IMR-90 (cell line): Measurements from ENCODE around the gene TCFL5. TPM values are rescaled to one million over a fixed set of nuclear protein-coding genes. Genes with fewer than 3 reads are reported as not detected.

Experiments
- ATAC-seq: fragments of 200-7000 bp; cut with Tn5 transposase; 2 replicates; pipeline ENCODE4 v1.9.1; 2020; ENCODE audit warnings: low read depth, mild to moderate bottlenecking, moderate library complexity
- BruUV-seq: library from RNA; stranded (reverse); fragments of 400-500 nt; replicated peaks from 2 replicates; lab custom pipeline; 2021; lab: Mats Ljungman, UMichigan
- CTCF ChIA-PET: fragments of 300-600 bp; formaldehyde crosslinking; extraction: SDS; loops from one replicate; lab custom pipeline; 2021; ENCODE audit warnings: antibody characterized with exemption; lab: Yijun Ruan, JAX
- POLR2A ChIA-PET: fragments of 300-600 bp; sonication (Branson Sonifier 250); formaldehyde crosslinking; loops from one replicate; lab custom pipeline; 2022; ENCODE audit warnings: antibody characterized with exemption; ENCODE audit not compliant: unreplicated experiment; lab: Charles Lee
- DNase-seq: peaks from one replicate; pipeline ENCODE4 v3.0.0; 2013
- H2AFZ ChIP-seq: replicated peaks from 2 replicates; pipeline ENCODE3; 2013; ENCODE audit warnings: low read length, mild to moderate bottlenecking; ENCODE audit not compliant: poor library complexity
- H2AK5ac ChIP-seq: 2 replicates; pipeline ENCODE4 v1.6.1; 2013; ENCODE audit warnings: low read depth, low read length, inconsistent platforms
- H2AK9ac ChIP-seq: replicated peaks from 2 replicates; pipeline ENCODE3; 2013; ENCODE audit warnings: mild to moderate bottlenecking, low read depth, low read length, moderate library complexity; ENCODE audit not compliant: poor library complexity
- H2BK120ac ChIP-seq: 2 replicates; pipeline ENCODE4 v1.6.1; 2013; ENCODE audit warnings: low read depth, low read length, inconsistent platforms
- H2BK15ac ChIP-seq: 3 replicates; pipeline ENCODE4 v1.6.1; 2013; ENCODE audit warnings: low read depth, low read length, inconsistent platforms
- H2BK20ac ChIP-seq: 2 replicates; pipeline ENCODE4 v1.6.1; 2013; ENCODE audit warnings: low read depth, mild to moderate bottlenecking, inconsistent platforms, low read length, moderate library complexity
- H2BK5ac ChIP-seq: 2 replicates; pipeline ENCODE4 v1.6.1; 2013; ENCODE audit warnings: mild to moderate bottlenecking, low read depth, low read length, inconsistent platforms; ENCODE audit not compliant: poor library complexity, severe bottlenecking
- H3K14ac ChIP-seq: replicated peaks from 2 replicates; pipeline ENCODE4 v1.6.1; 2013; ENCODE audit warnings: low read depth, low read length, inconsistent platforms
- H3K18ac ChIP-seq: 2 replicates; pipeline ENCODE4 v1.6.1; 2013; ENCODE audit warnings: low read depth, low read length, control low read depth
- H3K23ac ChIP-seq: 2 replicates; pipeline ENCODE4 v1.6.1; 2013; ENCODE audit warnings: low read depth, low read length, inconsistent platforms
- H3K27ac ChIP-seq: 2 replicates; pipeline ENCODE4 v1.5.1; 2013; ENCODE audit warnings: mild to moderate bottlenecking, control low read depth, low read length; ENCODE audit not compliant: insufficient read depth
- H3K27me3 ChIP-seq: 2 replicates; pipeline ENCODE4 v1.6.1; 2013; ENCODE audit warnings: low read length; ENCODE audit not compliant: control insufficient read depth, insufficient read depth
- H3K36me3 ChIP-seq: 2 replicates; pipeline ENCODE4 v1.6.1; 2013; ENCODE audit warnings: low read length, mixed read lengths; ENCODE audit not compliant: control insufficient read depth, insufficient read depth
- H3K4ac ChIP-seq: 2 replicates; pipeline ENCODE4 v1.6.1; 2013; ENCODE audit warnings: low read depth, low read length, inconsistent platforms
- H3K4me1 ChIP-seq: 2 replicates; pipeline ENCODE4 v1.6.1; 2013; ENCODE audit warnings: low read length, mixed read lengths; ENCODE audit not compliant: control insufficient read depth, insufficient read depth
- H3K4me2 ChIP-seq: 2 replicates; pipeline ENCODE4 v1.6.1; 2013; ENCODE audit warnings: low read depth, mild to moderate bottlenecking, control low read depth, low read length, moderate library complexity
- H3K4me3 ChIP-seq: 2 replicates; pipeline ENCODE4 v1.5.1; 2013; ENCODE audit warnings: low read depth, mild to moderate bottlenecking, control low read depth, low read length, moderate library complexity; ENCODE audit not compliant: insufficient read depth
- H3K56ac ChIP-seq: 2 replicates; pipeline ENCODE4 v1.6.1; 2013; ENCODE audit warnings: low read length, inconsistent platforms; ENCODE audit not compliant: insufficient read depth; ENCODE audit errors: extremely low read depth
- H3K79me1 ChIP-seq, 2 experiments: 2 replicates each; pipeline ENCODE4 v1.6.1; 2013; ENCODE audit warnings: low read length in 2 of 2, inconsistent platforms in 1 of 2, low read depth in 1 of 2
- H3K9ac ChIP-seq: 2 replicates; pipeline ENCODE4 v1.6.1; 2013; ENCODE audit warnings: low read depth, low read length, control low read depth
- H3K9me1 ChIP-seq: 2 replicates; pipeline ENCODE4 v1.6.1; 2013; ENCODE audit warnings: low read length, inconsistent platforms; ENCODE audit not compliant: insufficient read depth
- H3K9me3 ChIP-seq: 2 replicates; pipeline ENCODE4 v1.6.1; 2013; ENCODE audit warnings: low read length; ENCODE audit not compliant: control insufficient read depth, insufficient read depth
- H4K20me1 ChIP-seq: 2 replicates; pipeline ENCODE4 v1.6.1; 2013; ENCODE audit warnings: low read length, inconsistent platforms; ENCODE audit not compliant: insufficient read depth
- H4K5ac ChIP-seq: 2 replicates; pipeline ENCODE4 v1.6.1; 2013; ENCODE audit warnings: mild to moderate bottlenecking, low read depth, low read length, control low read depth
- H4K8ac ChIP-seq, 2 experiments: 2 replicates each; pipeline ENCODE4 v1.6.1; 2013; ENCODE audit warnings: low read depth in 2 of 2, low read length in 2 of 2, control low read depth in 1 of 2, inconsistent platforms in 1 of 2
- H4K91ac ChIP-seq: 2 replicates; pipeline ENCODE4 v1.6.1; 2013; ENCODE audit warnings: low read depth, low read length, inconsistent platforms; ENCODE audit not compliant: insufficient read depth
- BHLHE40 ChIP-seq: fragments of 150-350 bp; IDR thresholded peaks from 2 replicates; pipeline ENCODE4 v1.6.1; 2016; ENCODE audit warnings: mild to moderate bottlenecking, low read depth, low read length
- CEBPB ChIP-seq: IDR thresholded peaks from 2 replicates; pipeline ENCODE4 v1.6.1; 2012; ENCODE audit warnings: low read depth, low read length, improper control_type of control experiment
- CTCF ChIP-seq: conservative IDR thresholded peaks from 2 replicates; pipeline ENCODE4 v1.5.1; 2012; ENCODE audit warnings: mild to moderate bottlenecking, low read depth, low read length, improper control_type of control experiment
- ELK1 ChIP-seq: fragments of 150-350 bp; IDR thresholded peaks from 2 replicates; pipeline ENCODE4 v1.6.1; 2016; ENCODE audit warnings: low read depth, mild to moderate bottlenecking, low read length, moderate library complexity, borderline replicate concordance
- FOS ChIP-seq: fragments of 150-350 bp; IDR thresholded peaks from 2 replicates; pipeline ENCODE4 v1.6.1; 2016; ENCODE audit warnings: low read depth, low read length
- MAFK ChIP-seq: IDR thresholded peaks from 2 replicates; pipeline ENCODE4 v1.6.1; 2012; ENCODE audit warnings: low read depth, low read length, improper control_type of control experiment
- MAZ ChIP-seq: IDR thresholded peaks from 2 replicates; pipeline ENCODE4 v1.6.1; 2012; ENCODE audit warnings: low read depth, mild to moderate bottlenecking, low read length, improper control_type of control experiment, moderate library complexity, borderline replicate concordance
- MXI1 ChIP-seq: IDR thresholded peaks from 2 replicates; pipeline ENCODE4 v1.6.1; 2012; ENCODE audit warnings: low read depth, mild to moderate bottlenecking, low read length, moderate library complexity, borderline replicate concordance
- POLR2A ChIP-seq: IDR thresholded peaks from 2 replicates; pipeline ENCODE4 v1.6.1; 2012; ENCODE audit warnings: mild to moderate bottlenecking, low read depth, low read length
- RAD21 ChIP-seq: IDR thresholded peaks from 2 replicates; pipeline ENCODE4 v1.6.1; 2012; ENCODE audit warnings: low read length, improper control_type of control experiment
- RCOR1 ChIP-seq: IDR thresholded peaks from 2 replicates; pipeline ENCODE4 v1.6.1; 2012; ENCODE audit warnings: mild to moderate bottlenecking, low read length, improper control_type of control experiment; ENCODE audit not compliant: insufficient replicate concordance
- SMC3 ChIP-seq: fragments of 150-350 bp; IDR thresholded peaks from 2 replicates; pipeline ENCODE4 v1.6.1; 2016; ENCODE audit warnings: low read depth, mild to moderate bottlenecking, antibody characterized with exemption, low read length, moderate library complexity
- WGBS, 2 experiments: methylation state at CpG; one replicate each; pipeline versions ENCODE4 v1.1.5 to v1.1.7; 2013; ENCODE audit warnings: missing lambda C conversion rate in 2 of 2; ENCODE audit not compliant: insufficient read length in 1 of 2; ENCODE audit errors: extremely low coverage in 2 of 2; 5-methylcytosine and 5-hydroxymethylcytosine counted together
- dilution Hi-C: fragments of 300-500 bp; cut with HindIII; formaldehyde crosslinking; loops from one replicate; pipeline ENCODE4 v1.14.3; 2018; ENCODE audit warnings: low sequenced_read_pairs; ENCODE audit not compliant: unreplicated experiment
- in situ Hi-C: fragments of 300-500 bp; cut with MboI; formaldehyde crosslinking; loops from 3 replicates; pipeline ENCODE4 v1.14.3; 2019; ENCODE audit warnings: low sequenced_read_pairs, inconsistent platforms, mixed read lengths
- intact Hi-C: fragments of 100-400 bp; cut with micrococcal nuclease; formaldehyde crosslinking; loops from 2 replicates; pipeline ENCODE4 v1.10.0; 2022
- polyA plus RNA-seq, 3 experiments: library from polyadenylated mRNA; depleted of rRNA; stranded (reverse); fragments of >200 nt; gene quantifications; 2 replicates each; pipeline ENCODE4 v1.2.3, GENCODE V29; 2012; ENCODE audit warnings: low replicate concordance in 1 of 3
- total RNA-seq: library from RNA; depleted of rRNA; stranded (reverse); fragments of >200 nt; gene quantifications from 2 replicates; pipeline ENCODE4 v1.2.3, GENCODE V29; 2012

TCFL5 gene
- total and polyA plus RNA-seq, 2 of the 4 experiments (the other 2 are of a cell fraction), result 6.0 to 8.2 TPM

- dilution Hi-C loops, result no loop called here
- Histone ChIP-seq H4K91ac (no peak overlapping the region), H3K56ac (no peak overlapping the region), H4K5ac (no peak overlapping the region), H3K27ac (no peak overlapping the region), H2AFZ (no peak overlapping the region), H3K79me1 (peaks cover 11 to 54% of the 10 kb centered on the region in 2 experiments), H2BK5ac (no peak overlapping the region), H2BK120ac (no peak overlapping the region), H3K23ac (no peak overlapping the region), H2AK9ac (no peak overlapping the region), H3K9me1 (peaks cover 11% of the 10 kb centered on the region), H3K18ac (no peak overlapping the region), H3K27me3 (no peaks in the 10 kb centered on the region), H3K36me3 (peaks cover 72% of the 10 kb centered on the region), H2BK20ac (no peak overlapping the region), H3K4me2 (no peak overlapping the region), H2AK5ac (no peak overlapping the region), H3K9ac (no peak overlapping the region), H3K4ac (no peak overlapping the region), H3K4me3 (no peak overlapping the region), H4K20me1 (peaks cover 20% of the 10 kb centered on the region), H3K9me3 (no peaks in the 10 kb centered on the region), H3K4me1 (peaks cover 11% of the 10 kb centered on the region), H3K14ac (no peak overlapping the region), H4K8ac (no peak overlapping the region), H2BK15ac (no peak overlapping the region)
- 100% methylated on average over 3 of the region's 9 CpGs; no CpG with 5 or more reads in 1 of the 2 experiments for WGBS, 2 experiments
- no TSS peak for BruUV-seq
- in situ Hi-C loops, result no loop called here
- POLR2A ChIA-PET, result no interaction called here
- TF ChIP-seq MAFK (no peak), RCOR1 (no peak), ELK1 (no peak), BHLHE40 (no peak), POLR2A (no peak), MAZ (no peak), SMC3 (no peak), FOS (no peak), CEBPB (no peak), RAD21 (no peak), MXI1 (no peak), CTCF (no peak)
- DNase-seq, result no peak
- CTCF ChIA-PET, result interaction anchor here (0.9 to 1.7 kb wide), 2 partner anchors 10 to 14 kb away, joined by 3 to 6 read pairs; no protein-coding TSS in a partner anchor
- intact Hi-C loops, result no loop called here
- ATAC-seq, result no peak
Measured at GRCh38 chr20:62889871-62890270, 28.2 kb upstream of the TCFL5 start.
